ENCODE measurements around the gene IPCEF1. TPM values are rescaled to one million over a fixed set of nuclear protein-coding genes. Genes with fewer than 3 reads are reported as not detected.
"Not testable (repeated sequence)": the region's sequence is repeated elsewhere in the genome, so short reads cannot be mapped to it uniquely, and the experiment has no call there.

The IPCEF1 gene
- total RNA-seq, 4 donors from 2014 or later: 0.37 to 8.7 (median 3.8) TPM

GRCh38 chr6:154329350-154330170 lies 27.0 kb downstream of the IPCEF1 start:
- no peak for DNase-seq
- 66 to 74% methylated on average over 8 to 10 of the region's 10 CpGs for WGBS, 2 donors (ENCODE audit: low coverage in 1 of 2)
- Histone ChIP-seq H3K4me1 (no peaks in the 10 kb centered on the region), H3K27ac (no peak overlapping the region), H3K9me3 (no peaks in the 10 kb centered on the region), H3K36me3 (no peaks in the 10 kb centered on the region), H3K4me3 (no peak overlapping the region), H3K27me3 (no peaks in the 10 kb centered on the region)
- in situ Hi-C loops (cut with MboI; ENCODE audit: low pct_ligation_motif_present in 1 of 4, low pct_unique_long_range_greater_than_20kb in 1 of 4, low sequenced_read_pairs in 3 of 4) (no loop called here), intact Hi-C loops (cut with DNase I; ENCODE audit: low total_unique reads) (no loop called here)
- no peak for TF ChIP-seq EP300 (IDR thresholded peaks at IDR 0.05; ENCODE audit: low read depth)
- no peak for TF ChIP-seq POLR2AphosphoS5 (IDR thresholded peaks at IDR 0.05)
- TF ChIP-seq POLR2A (IDR thresholded peaks at IDR 0.05): no peak
- TF ChIP-seq CTCF (IDR thresholded peaks at IDR 0.05): no peak

GRCh38 chr6:154327313-154327712 lies 29.3 kb downstream of the IPCEF1 start:
- intact Hi-C loops (cut with DNase I; ENCODE audit: low total_unique reads); H3K4me1 ChIP-seq; H3K9me3 ChIP-seq; DNase-seq; in situ Hi-C loops (cut with MboI; ENCODE audit: low pct_ligation_motif_present in 1 of 4, low pct_unique_long_range_greater_than_20kb in 1 of 4, low sequenced_read_pairs in 3 of 4); H3K27ac ChIP-seq; H3K4me3 ChIP-seq; H3K27me3 ChIP-seq; H3K36me3 ChIP-seq: not testable (repeated sequence)
- 88% methylated on average over 1 of the region's 1 CpG; no CpG with 5 or more reads in 1 of the 2 donors for whole genome bisulfite sequencing, 2 donors (ENCODE audit: low coverage in 1 of 2)

GRCh38 chr6:154325142-154325541 lies 31.5 kb downstream of the IPCEF1 start:
- DNase-seq: no peak
- in situ Hi-C loops (cut with MboI; ENCODE audit: low pct_ligation_motif_present in 1 of 4, low pct_unique_long_range_greater_than_20kb in 1 of 4, low sequenced_read_pairs in 3 of 4): no loop called here
- no peak for TF ChIP-seq CTCF (IDR thresholded peaks at IDR 0.05)
- no peak for TF ChIP-seq EP300 (IDR thresholded peaks at IDR 0.05; ENCODE audit: low read depth)
- TF ChIP-seq POLR2AphosphoS5 (IDR thresholded peaks at IDR 0.05): no peak
- no peak for TF ChIP-seq POLR2A (IDR thresholded peaks at IDR 0.05)

GRCh38 chr6:154320181-154320580 lies 36.4 kb downstream of the IPCEF1 start:
- H3K4me3 ChIP-seq: no peak overlapping the region
- no peaks in the 10 kb centered on the region for H3K36me3 ChIP-seq
- no peak for DNase-seq
- H3K27ac ChIP-seq: peak overlapping the region in 1 of 4 donors; percentile 20
- H3K4me1 ChIP-seq: peaks cover 0 to 13% (median 6%) of the 10 kb centered on the region in 4 donors
- H3K27me3 ChIP-seq: no peaks in the 10 kb centered on the region
- intact Hi-C loops (cut with DNase I; ENCODE audit: low total_unique reads) (no loop called here), in situ Hi-C loops (cut with MboI; ENCODE audit: low pct_ligation_motif_present in 1 of 4, low pct_unique_long_range_greater_than_20kb in 1 of 4, low sequenced_read_pairs in 3 of 4) (no loop called here)
- H3K9me3 ChIP-seq: no peaks in the 10 kb centered on the region
- TF ChIP-seq POLR2A (IDR thresholded peaks at IDR 0.05) (no peak), POLR2AphosphoS5 (IDR thresholded peaks at IDR 0.05) (no peak), CTCF (IDR thresholded peaks at IDR 0.05) (no peak), EP300 (IDR thresholded peaks at IDR 0.05; ENCODE audit: low read depth) (no peak)
- 69 to 71% methylated on average over 3 of the region's 3 CpGs for WGBS, 2 donors (ENCODE audit: low coverage in 1 of 2)

More at GRCh38 chr6:154325142-154325541, 31.5 kb downstream of the IPCEF1 start:
- intact Hi-C loops (cut with DNase I; ENCODE audit: low total_unique reads): no loop called here
- Histone ChIP-seq H3K4me3 (no peak overlapping the region), H3K27ac (no peak overlapping the region), H3K9me3 (no peaks in the 10 kb centered on the region), H3K27me3 (no peaks in the 10 kb centered on the region), H3K4me1 (no peaks in the 10 kb centered on the region), H3K36me3 (no peaks in the 10 kb centered on the region)

All from transverse colon (tissue), 4 donors.